GM21367 (cell line): Measurements from ENCODE around the gene KRT13.
"Not testable (repeated sequence)": the region's sequence is repeated elsewhere in the genome, so short reads cannot be mapped to it uniquely, and the experiment has no call there.

Experiments used
- ATAC-seq: cut with Tn5 transposase; IDR thresholded peaks from one replicate; pipeline ENCODE4 v1.9.1; 2021; ENCODE audit not compliant: unreplicated experiment

KRT13 gene

GRCh38 chr17:41505007-41505808, at the start of gene KRT13:
Gene KRT13, minus strand, starts transcription at chr17:41505612. Its CDS starts 62 bp downstream, at chr17:41505550.
- no peak for ATAC-seq

GRCh38 chr17:41553987-41554680, 48.7 kb upstream of the KRT13 start:
- ATAC-seq: no peak

- no peak for ATAC-seq
Measured at GRCh38 chr17:41553176-41553575, 47.8 kb upstream of the KRT13 start.

- ATAC-seq: no peak
Measured at GRCh38 chr17:41552455-41552854, 47.0 kb upstream of the KRT13 start.

GRCh38 chr17:41551365-41551764, 46.0 kb upstream of the KRT13 start:
- no peak for ATAC-seq

GRCh38 chr17:41549596-41550039, 44.2 kb upstream of the KRT13 start:
- no peak for ATAC-seq

GRCh38 chr17:41548844-41549595, 43.6 kb upstream of the KRT13 start:
- ATAC-seq: no peak

- ATAC-seq: no peak
Measured at GRCh38 chr17:41547921-41548843, 42.8 kb upstream of the KRT13 start.

- no peak for ATAC-seq
Measured at GRCh38 chr17:41547378-41547841, 42.0 kb upstream of the KRT13 start.

- no peak for ATAC-seq
Measured at GRCh38 chr17:41546819-41547218, 41.4 kb upstream of the KRT13 start.

- ATAC-seq: no peak
Measured at GRCh38 chr17:41545829-41546410, 40.5 kb upstream of the KRT13 start.

GRCh38 chr17:41544935-41545334, 39.5 kb upstream of the KRT13 start:
- no peak for ATAC-seq

GRCh38 chr17:41544491-41544892, 39.1 kb upstream of the KRT13 start:
- no peak for ATAC-seq

GRCh38 chr17:41542786-41543185, 37.4 kb upstream of the KRT13 start:
- not testable (repeated sequence) for ATAC-seq

- ATAC-seq: no peak
Measured at GRCh38 chr17:41542357-41542756, 36.9 kb upstream of the KRT13 start.

- no peak for ATAC-seq
Measured at GRCh38 chr17:41540921-41541625, 35.7 kb upstream of the KRT13 start.

- no peak for ATAC-seq
Measured at GRCh38 chr17:41539979-41540701, 34.7 kb upstream of the KRT13 start.

GRCh38 chr17:41539071-41539492, 33.7 kb upstream of the KRT13 start:
- ATAC-seq: no peak

GRCh38 chr17:41538565-41538991, 33.2 kb upstream of the KRT13 start:
- no peak for ATAC-seq
